ENCODE results near the gene ACVR2A. TPM values are rescaled to one million over a fixed set of nuclear protein-coding genes. Genes with fewer than 3 reads are reported as not detected.

Gene ACVR2A
- polyA plus RNA-seq, 3 donors = 2.6 to 10.5 (median 3.7) TPM

GRCh38 chr2:147916067-147916466, 71.2 kb downstream of the ACVR2A start:
- H3K27me3 ChIP-seq (ENCODE audit: control insufficient read depth in 2 of 2, insufficient read depth in 2 of 2, low read length in 2 of 2) = no peaks in the 10 kb centered on the region
- Mint-ChIP-seq H3K9me3 (no peaks in the 10 kb centered on the region), H3K4me1 (peaks cover 28% of the 10 kb centered on the region), H3K4me3 (no peak overlapping the region), H3K27ac (no peak overlapping the region), H3K27me3 (ENCODE audit: low read depth in 3 of 3) (no peaks in the 10 kb centered on the region), H3K36me3 (peaks cover 35 to 37% of the 10 kb centered on the region in 2 donors)
- H3K9me3 ChIP-seq (replicated peaks in 1 of 2; ENCODE audit: control insufficient read depth in 1 of 2, insufficient read depth in 1 of 2, low read length in 2 of 2) = no peaks in the 10 kb centered on the region
- H2AFZ ChIP-seq (ENCODE audit: insufficient read depth, low read depth, low read length, poor library complexity, severe bottlenecking) = no peak overlapping the region
- H3K36me3 ChIP-seq (replicated peaks in 1 of 2; ENCODE audit: control insufficient read depth in 1 of 2, insufficient read depth in 2 of 2, low read length in 2 of 2) = peaks cover 3 to 36% of the 10 kb centered on the region in 2 donors
- no peak overlapping the region for H3K27ac ChIP-seq (ENCODE audit: low read depth in 1 of 2, low read length in 2 of 2)
- no peak overlapping the region for H3K9ac ChIP-seq (ENCODE audit: insufficient read depth, low read length, poor library complexity, severe bottlenecking)
- no peak for TF ChIP-seq CTCF (IDR thresholded peaks at IDR 0.05)
- no peaks in the 10 kb centered on the region for H3K79me2 ChIP-seq (ENCODE audit: insufficient read depth, low read length)
- DNase-seq = no peak
- H3K4me3 ChIP-seq (replicated peaks in 1 of 3; ENCODE audit: low read depth in 2 of 3, low read length in 3 of 3) = no peak overlapping the region
- H3K4me2 ChIP-seq (replicated peaks; ENCODE audit: extremely low read depth, low read length, poor library complexity, severe bottlenecking) = no peak overlapping the region
- peaks cover 9 to 19% of the 10 kb centered on the region in 2 donors for H3K4me1 ChIP-seq (ENCODE audit: control insufficient read depth in 1 of 2, insufficient read depth in 2 of 2, low read length in 2 of 2)
- WGBS (ENCODE audit: insufficient coverage) = no CpG with 5 or more reads among the region's 2 CpGs
- intact Hi-C loops (cut with micrococcal nuclease) = no loop called here
- H4K20me1 ChIP-seq (ENCODE audit: insufficient read depth, low read length) = no peaks in the 10 kb centered on the region

GRCh38 chr2:147916723-147917122, 71.9 kb downstream of the ACVR2A start:
- WGBS (ENCODE audit: insufficient coverage) = no CpG with 5 or more reads among the region's 4 CpGs
- intact Hi-C loops (cut with micrococcal nuclease) = no loop called here

More at GRCh38 chr2:147916723-147917122, 71.9 kb downstream of the ACVR2A start:
- no peak for TF ChIP-seq CTCF (IDR thresholded peaks at IDR 0.05)
- DNase-seq = peak in 1 of 3 donors; percentile 7
- Histone ChIP-seq H3K9me3 (replicated peaks in 1 of 2; ENCODE audit: control insufficient read depth in 1 of 2, insufficient read depth in 1 of 2, low read length in 2 of 2) (no peaks in the 10 kb centered on the region), H3K4me1 (ENCODE audit: control insufficient read depth in 1 of 2, insufficient read depth in 2 of 2, low read length in 2 of 2) (peaks cover 9 to 19% of the 10 kb centered on the region in 2 donors), H3K4me3 (replicated peaks in 1 of 3; ENCODE audit: low read depth in 2 of 3, low read length in 3 of 3) (no peak overlapping the region), H3K36me3 (replicated peaks in 1 of 2; ENCODE audit: control insufficient read depth in 1 of 2, insufficient read depth in 2 of 2, low read length in 2 of 2) (peaks cover 5 to 43% of the 10 kb centered on the region in 2 donors), H3K4me2 (replicated peaks; ENCODE audit: extremely low read depth, low read length, poor library complexity, severe bottlenecking) (no peak overlapping the region), H4K20me1 (ENCODE audit: insufficient read depth, low read length) (no peaks in the 10 kb centered on the region), H3K27me3 (ENCODE audit: control insufficient read depth in 2 of 2, insufficient read depth in 2 of 2, low read length in 2 of 2) (no peaks in the 10 kb centered on the region), H3K27ac (ENCODE audit: low read depth in 1 of 2, low read length in 2 of 2) (peak overlapping the region in 1 of 2 donors; percentile 18), H3K9ac (ENCODE audit: insufficient read depth, low read length, poor library complexity, severe bottlenecking) (no peak overlapping the region), H3K79me2 (ENCODE audit: insufficient read depth, low read length) (no peaks in the 10 kb centered on the region), H2AFZ (ENCODE audit: insufficient read depth, low read depth, low read length, poor library complexity, severe bottlenecking) (no peak overlapping the region)
- H3K4me1 Mint-ChIP-seq = peaks cover 28% of the 10 kb centered on the region
- H3K36me3 Mint-ChIP-seq = peaks cover 41 to 42% of the 10 kb centered on the region in 2 donors
- no peak overlapping the region for H3K27ac Mint-ChIP-seq
- H3K9me3 Mint-ChIP-seq = no peaks in the 10 kb centered on the region
- no peak overlapping the region for H3K4me3 Mint-ChIP-seq
- H3K27me3 Mint-ChIP-seq (ENCODE audit: low read depth in 3 of 3) = no peaks in the 10 kb centered on the region
